Smooth muscle cell (in vitro differentiated cells): Measurements from ENCODE around the gene NLGN4X. TPM values are rescaled to one million over a fixed set of nuclear protein-coding genes. Genes with fewer than 3 reads are reported as not detected.

Source experiments
- DNase-seq: peaks from one replicate; lab custom pipeline; 2025; ENCODE audit not compliant: unreplicated experiment; lab: John Stamatoyannopoulos, UW
- H2AFZ ChIP-seq: fragments of 200-600 bp; sonication (generic); 2 replicates; pipeline ENCODE4 v1.6.0; 2016; ENCODE audit warnings: antibody characterized with exemption, low read depth, mild to moderate bottlenecking
- H3F3A ChIP-seq: fragments of 200-600 bp; sonication (generic); 2 replicates; pipeline ENCODE4 v1.6.0; 2017; ENCODE audit warnings: antibody characterized with exemption, low read depth
- H3K27ac ChIP-seq: fragments of 200-600 bp; sonication (generic); 2 replicates; pipeline ENCODE4 v1.5.1; 2016; ENCODE audit warnings: low read depth, mild to moderate bottlenecking
- H3K27me3 ChIP-seq: fragments of 200-600 bp; sonication (generic); 2 replicates; pipeline ENCODE4 v1.6.1; 2016; ENCODE audit warnings: low read depth, mild to moderate bottlenecking
- H3K36me3 ChIP-seq: fragments of 200-600 bp; sonication (generic); 2 replicates; pipeline ENCODE4 v1.5.1; 2016; ENCODE audit warnings: low read depth
- H3K4me1 ChIP-seq: fragments of 200-600 bp; sonication (generic); 2 replicates; pipeline ENCODE4 v1.5.1; 2016; ENCODE audit warnings: low read depth
- H3K4me2 ChIP-seq: fragments of 200-600 bp; sonication (generic); 2 replicates; pipeline ENCODE4 v1.6.0; 2016; ENCODE audit warnings: mild to moderate bottlenecking
- H3K4me3 ChIP-seq: fragments of 200-600 bp; sonication (generic); 2 replicates; pipeline ENCODE4 v1.5.1; 2016; ENCODE audit warnings: mild to moderate bottlenecking
- H3K79me2 ChIP-seq: fragments of 200-600 bp; sonication (generic); 2 replicates; pipeline ENCODE4 v1.6.0; 2016; ENCODE audit warnings: low read depth, mild to moderate bottlenecking
- H3K9ac ChIP-seq: fragments of 200-600 bp; sonication (generic); 2 replicates; pipeline ENCODE4 v1.6.0; 2016; ENCODE audit warnings: low read depth
- H3K9me3 ChIP-seq: fragments of 200-600 bp; sonication (generic); replicated peaks from 2 replicates; pipeline ENCODE4 v1.5.1; 2016; ENCODE audit warnings: low read depth
- H4K20me1 ChIP-seq: fragments of 200-600 bp; sonication (generic); 2 replicates; pipeline ENCODE4 v1.6.0; 2016; ENCODE audit warnings: low read depth
- CTCF ChIP-seq: fragments of 200-600 bp; sonication (generic); IDR thresholded peaks from 2 replicates; pipeline ENCODE4 v1.5.1; 2017; ENCODE audit warnings: borderline replicate concordance, mild to moderate bottlenecking, antibody characterized with exemption; ENCODE audit not compliant: insufficient read depth, poor library complexity, severe bottlenecking
- WGBS: methylation state at CpG from one replicate; pipeline ENCODE4 v1.1.7; 2016; ENCODE audit warnings: low lambda C conversion rate; 5-methylcytosine and 5-hydroxymethylcytosine counted together
- polyA plus RNA-seq: library from polyadenylated mRNA; unstranded; fragments of >200 nt; fragmentation: Nextera tagmentation; extraction: Ambion mirVana; gene quantifications from 2 replicates; pipeline ENCODE4 v1.2.1, GENCODE V29; 2016
- total RNA-seq: library from RNA; depleted of rRNA; stranded (reverse); fragments of >200 nt; gene quantifications from 2 replicates; pipeline ENCODE4 v1.2.3, GENCODE V29; 2014

The NLGN4X gene
- total and polyA plus RNA-seq, 2 experiments from 2014 or later, result 1.6 to 4.7 TPM

DNA sequence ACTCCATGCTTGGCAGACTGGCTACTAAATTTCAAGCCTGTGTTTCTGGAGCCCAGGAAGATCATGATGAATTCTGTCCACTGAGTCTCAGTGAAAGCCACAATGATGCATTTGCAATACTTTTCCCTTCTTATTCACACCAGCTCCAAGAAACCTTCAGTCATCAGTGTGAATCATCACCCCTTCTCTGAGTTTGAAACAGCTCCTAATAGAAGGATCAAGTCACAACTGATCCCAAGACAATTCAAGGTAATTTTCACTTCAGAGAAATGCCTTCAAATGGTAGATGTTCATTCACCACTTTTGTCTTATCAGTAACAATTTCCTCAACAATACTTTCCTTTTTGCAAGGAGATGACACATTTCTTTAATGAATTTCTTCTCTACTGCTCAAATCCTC is 257.4 kb downstream of the NLGN4X start:
- H3K9ac ChIP-seq, result no peak overlapping the region
- no peaks in the 10 kb centered on the region for H3K9me3 ChIP-seq
- no peaks in the 10 kb centered on the region for H3K79me2 ChIP-seq
- no peak for TF ChIP-seq CTCF
- H3K27ac ChIP-seq, result no peak overlapping the region
- no peaks in the 10 kb centered on the region for H4K20me1 ChIP-seq
- no peak overlapping the region for H3K4me2 ChIP-seq
- no peaks in the 10 kb centered on the region for H3K36me3 ChIP-seq
- no peaks in the 10 kb centered on the region for H3F3A ChIP-seq
- H3K4me3 ChIP-seq, result no peak overlapping the region
- DNase-seq, result no peak
- no peaks in the 10 kb centered on the region for H3K4me1 ChIP-seq
- H3K27me3 ChIP-seq, result no peaks in the 10 kb centered on the region
- no peak overlapping the region for H2AFZ ChIP-seq

- no peak overlapping the region for H2AFZ ChIP-seq
- no peak for DNase-seq
- H3K4me1 ChIP-seq, result no peaks in the 10 kb centered on the region
- H3K36me3 ChIP-seq, result no peaks in the 10 kb centered on the region
- no peak overlapping the region for H3K4me2 ChIP-seq
- no peaks in the 10 kb centered on the region for H3K27me3 ChIP-seq
- no peaks in the 10 kb centered on the region for H3F3A ChIP-seq
- WGBS, result 87% methylated on average over 3 of the region's 3 CpGs
- H4K20me1 ChIP-seq, result no peaks in the 10 kb centered on the region
- no peaks in the 10 kb centered on the region for H3K9me3 ChIP-seq
- no peak for TF ChIP-seq CTCF
- H3K9ac ChIP-seq, result no peak overlapping the region
- H3K4me3 ChIP-seq, result no peak overlapping the region
- H3K79me2 ChIP-seq, result no peaks in the 10 kb centered on the region
- no peak overlapping the region for H3K27ac ChIP-seq
These were observed 263.3 kb downstream of the NLGN4X start for GRCh38 chrX:5965406-5965805.

DNA sequence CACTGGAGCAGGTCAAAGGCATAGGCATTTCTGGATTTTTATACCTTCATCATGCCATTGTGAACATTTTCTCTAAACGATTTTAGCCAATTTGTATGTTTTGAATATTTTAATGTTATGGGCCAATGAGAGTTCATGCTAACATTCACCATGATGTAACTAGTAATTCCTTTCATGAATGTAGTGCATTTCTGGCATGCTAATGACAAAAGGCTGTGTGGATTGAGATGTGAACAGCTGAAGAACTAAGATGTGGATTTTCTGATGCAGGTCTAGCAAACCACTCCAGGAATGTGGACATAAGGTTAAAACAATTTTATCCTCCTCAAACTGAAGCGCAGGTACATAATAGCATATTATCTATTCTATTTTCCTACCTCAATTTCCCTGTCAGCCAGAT is 269.4 kb downstream of the NLGN4X start:
- H3K27ac ChIP-seq, result no peak overlapping the region
- 65% methylated on average over 2 of the region's 2 CpGs for WGBS

More for the DNA sequence above, 269.4 kb downstream of the NLGN4X start:
- DNase-seq, result no peak
- Histone ChIP-seq H3K4me2 (no peak overlapping the region), H2AFZ (no peak overlapping the region), H4K20me1 (no peaks in the 10 kb centered on the region), H3K4me3 (no peak overlapping the region), H3F3A (no peaks in the 10 kb centered on the region), H3K9me3 (no peaks in the 10 kb centered on the region), H3K79me2 (no peaks in the 10 kb centered on the region), H3K27me3 (no peaks in the 10 kb centered on the region), H3K4me1 (no peaks in the 10 kb centered on the region), H3K36me3 (no peaks in the 10 kb centered on the region), H3K9ac (no peak overlapping the region)
- no peak for TF ChIP-seq CTCF
